ENCODE data around the gene GIMAP6.
"Not testable (repeated sequence)": the region's sequence is repeated elsewhere in the genome, so short reads cannot be mapped to it uniquely, and the experiment has no call there.

GIMAP6 gene

DNA sequence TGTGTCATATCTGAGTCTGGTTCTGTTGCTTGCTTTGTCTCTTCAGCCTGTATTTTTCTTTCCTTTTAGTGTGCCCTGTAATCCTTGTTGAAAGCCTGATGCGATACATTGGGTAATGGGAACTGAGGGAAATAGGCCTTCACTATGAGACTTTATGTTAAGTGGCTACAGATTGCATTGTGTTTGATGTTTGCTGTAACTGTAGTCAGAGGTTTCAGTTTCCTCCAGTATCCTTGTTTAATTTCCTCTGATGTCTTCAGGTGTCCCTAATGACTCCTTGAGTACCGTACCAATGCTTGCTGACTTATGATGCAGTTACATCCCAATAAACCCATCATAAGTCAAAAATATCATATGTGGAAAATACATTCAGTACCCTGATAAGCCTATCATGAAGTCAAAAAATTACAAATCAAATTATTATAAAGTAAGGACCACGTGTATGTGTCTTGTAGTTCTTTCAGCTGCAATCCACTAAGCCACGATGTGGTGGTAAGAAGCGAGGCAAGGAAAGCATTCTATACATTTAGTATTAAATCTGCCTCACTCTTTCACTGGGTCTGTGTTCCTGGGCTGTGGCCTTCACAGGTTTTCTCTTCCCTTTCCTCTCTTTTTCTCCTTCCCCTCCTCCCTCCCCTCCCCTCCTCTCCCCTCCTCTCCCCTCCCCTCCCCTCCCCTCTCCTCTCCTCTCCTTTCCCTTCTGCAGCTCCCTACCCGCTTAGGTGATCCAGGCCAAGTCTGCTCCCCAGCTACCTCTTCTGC, 13.3 kb upstream of the GIMAP6 start:
- DNase-seq, result no peak

GRCh38 chr7:150642926-150643325, 10.7 kb upstream of the GIMAP6 start:
- DNase-seq, result no peak

DNA sequence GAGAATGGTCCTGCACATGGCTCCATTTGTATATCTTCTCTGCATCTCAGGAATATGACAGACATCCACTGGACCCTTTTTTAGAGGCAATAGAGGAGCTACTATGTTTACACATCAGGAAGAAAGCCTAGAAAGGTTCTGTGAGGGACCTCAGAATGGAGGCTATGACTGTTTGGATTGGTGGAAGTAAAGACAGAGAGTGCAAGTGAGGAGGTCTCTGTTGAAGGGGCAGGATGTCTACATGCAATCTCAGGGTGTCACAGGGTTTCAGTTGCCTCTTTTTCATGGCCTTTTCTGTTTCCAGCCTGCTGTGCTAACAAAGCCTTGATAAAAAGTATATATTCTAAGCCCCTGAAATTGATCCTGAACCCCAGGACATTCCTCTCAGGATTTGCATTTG, 9.7 kb upstream of the GIMAP6 start:
- no peak for DNase-seq

- DNase-seq, result no peak
Observed at GRCh38 chr7:150633926-150634325, 1.7 kb upstream of the GIMAP6 start.

- no peak for DNase-seq
Observed at GRCh38 chr7:150631084-150631826, 930 bp downstream of the GIMAP6 start.

DNA sequence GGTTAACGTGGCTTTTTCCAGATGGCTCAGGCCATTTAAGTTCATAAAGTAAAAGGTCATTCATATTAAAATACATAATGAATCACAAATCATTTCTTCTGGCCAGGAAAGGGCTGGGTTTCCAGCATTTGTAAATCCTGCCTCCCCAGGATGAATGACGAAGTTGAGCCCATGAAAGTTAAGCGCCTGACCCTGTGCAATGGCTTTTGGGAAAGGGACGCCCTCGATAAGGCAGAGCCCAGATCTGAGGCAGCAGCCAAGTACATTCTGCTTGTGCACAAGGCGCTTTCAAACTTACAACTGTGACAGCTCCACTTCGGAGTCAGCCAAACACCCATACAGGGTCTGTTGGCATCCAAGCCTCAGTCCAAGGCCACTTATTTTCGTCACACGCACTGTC, 2.8 kb downstream of the GIMAP6 start:
- DNase-seq, result no peak

DNA sequence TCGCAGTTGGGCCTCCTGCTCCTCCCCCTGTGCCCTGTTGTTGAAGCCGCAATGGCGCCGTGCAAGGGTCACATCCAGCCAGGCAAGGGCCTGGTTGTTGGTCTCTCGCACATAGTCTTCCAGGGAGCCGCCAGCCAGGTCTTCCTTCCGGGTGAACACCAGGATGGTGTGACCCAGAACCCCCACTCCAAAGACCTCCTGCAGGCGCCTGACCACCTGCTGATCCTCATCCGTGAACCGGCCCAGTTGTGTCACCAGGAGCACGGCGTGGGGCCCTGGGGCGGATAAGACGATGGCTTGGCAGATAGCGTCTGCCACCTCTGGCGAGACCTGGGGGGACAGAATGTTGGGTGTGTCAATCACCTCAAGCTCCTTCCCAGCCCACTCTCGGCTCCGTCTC, 4.2 kb downstream of the GIMAP6 start:
- no peak for DNase-seq

- no peak for DNase-seq
Observed at GRCh38 chr7:150626696-150627095, 5.5 kb downstream of the GIMAP6 start.

GRCh38 chr7:150621376-150621775, 10.8 kb downstream of the GIMAP6 start:
- no peak for DNase-seq

DNA sequence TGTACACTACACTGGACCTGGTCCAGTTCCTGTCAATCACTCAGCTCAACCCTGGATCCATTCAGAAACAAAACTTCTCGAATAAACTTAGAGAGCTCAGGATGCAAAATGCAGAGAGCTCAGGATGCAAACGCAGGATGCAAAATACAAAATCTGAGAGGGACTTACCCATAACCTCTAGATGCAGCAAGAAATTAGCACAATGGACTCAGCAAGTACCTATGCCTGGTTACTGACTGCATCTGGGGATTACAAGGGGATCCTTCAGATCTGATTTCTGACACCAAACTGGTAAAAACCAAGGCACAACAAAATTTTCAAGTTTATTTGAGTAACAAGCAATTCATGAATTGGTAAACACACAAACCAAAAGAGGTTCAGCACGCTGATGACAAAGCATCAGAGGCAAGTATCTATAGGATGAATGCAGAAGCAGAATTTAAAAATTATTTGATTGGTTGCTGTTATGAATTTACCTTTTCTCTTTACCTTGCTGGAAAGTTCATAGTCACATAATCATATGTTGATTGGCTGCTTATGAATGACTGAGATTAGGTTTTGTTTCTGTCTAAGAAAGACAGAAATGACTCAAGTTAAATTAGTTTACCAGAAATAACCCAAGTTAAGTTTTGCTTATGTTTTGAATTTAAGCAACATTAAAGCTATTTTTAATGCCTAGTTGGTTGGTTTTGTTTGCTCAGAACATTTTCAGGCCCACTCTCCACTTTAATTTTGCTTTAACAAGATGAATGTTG, 11.4 kb downstream of the GIMAP6 start:
- no peak for DNase-seq

- DNase-seq, result peak; percentile 10 to 23
Observed at GRCh38 chr7:150620061-150620460, 12.1 kb downstream of the GIMAP6 start.

GRCh38 chr7:150615221-150615755, 16.9 kb downstream of the GIMAP6 start:
- DNase-seq, result not testable (repeated sequence)

DNA sequence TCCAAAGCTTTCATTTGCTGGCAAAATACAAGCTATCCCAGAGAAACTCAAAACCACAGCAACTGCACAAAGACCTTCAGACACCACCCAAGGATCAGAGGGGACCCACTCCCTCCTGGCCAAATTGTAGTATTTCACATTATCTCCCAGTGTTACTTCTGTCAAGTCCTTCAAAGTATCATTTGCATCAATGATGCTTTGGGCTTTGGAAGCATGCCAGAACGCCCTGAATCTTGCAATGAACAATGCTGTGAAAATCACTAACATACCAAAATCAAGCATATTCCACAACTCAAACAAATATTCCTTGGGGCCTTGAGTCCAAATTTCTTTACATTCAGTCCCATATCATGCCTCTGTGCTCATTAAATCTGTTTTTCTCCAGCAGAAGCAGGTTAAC, 17.8 kb downstream of the GIMAP6 start:
- not testable (repeated sequence) for DNase-seq

DNA sequence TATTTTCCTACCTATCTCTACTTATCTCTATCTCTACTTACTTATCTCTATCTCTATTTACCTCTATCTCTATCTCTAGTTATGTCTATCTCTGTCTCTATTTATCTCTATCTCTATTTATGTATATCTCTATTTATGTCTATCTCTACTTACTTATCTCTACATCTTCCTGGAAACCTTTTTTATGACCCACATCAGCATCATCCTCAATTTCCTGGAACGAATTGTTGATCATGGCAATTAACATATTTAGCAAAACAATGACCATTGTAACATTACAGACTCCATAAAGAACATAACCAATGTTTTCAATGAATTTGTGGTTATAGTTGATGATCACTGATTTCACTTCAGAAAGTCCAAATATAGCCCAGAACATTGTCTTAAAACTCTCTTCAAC, 18.3 kb downstream of the GIMAP6 start:
- DNase-seq, result no peak

DNA sequence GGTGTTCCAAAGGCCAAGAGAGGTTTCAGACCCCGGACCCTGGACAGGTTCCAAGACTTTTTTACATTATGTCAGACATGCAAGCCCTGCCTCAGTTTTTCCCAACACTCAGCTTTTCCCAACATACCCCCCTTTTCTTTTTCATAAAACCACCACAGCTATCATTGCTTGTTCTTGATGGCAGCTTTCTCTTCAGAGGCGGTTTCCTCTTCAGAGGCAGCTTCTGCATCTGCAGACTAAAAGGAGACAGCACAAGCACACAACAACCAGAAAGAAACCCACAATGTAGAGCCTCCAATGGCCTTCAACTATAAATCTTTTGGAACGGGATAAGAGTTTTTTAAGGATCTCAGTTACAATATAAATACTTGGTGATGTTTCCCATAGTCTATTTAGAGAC, 19.3 kb downstream of the GIMAP6 start:
- no peak for DNase-seq

DNA sequence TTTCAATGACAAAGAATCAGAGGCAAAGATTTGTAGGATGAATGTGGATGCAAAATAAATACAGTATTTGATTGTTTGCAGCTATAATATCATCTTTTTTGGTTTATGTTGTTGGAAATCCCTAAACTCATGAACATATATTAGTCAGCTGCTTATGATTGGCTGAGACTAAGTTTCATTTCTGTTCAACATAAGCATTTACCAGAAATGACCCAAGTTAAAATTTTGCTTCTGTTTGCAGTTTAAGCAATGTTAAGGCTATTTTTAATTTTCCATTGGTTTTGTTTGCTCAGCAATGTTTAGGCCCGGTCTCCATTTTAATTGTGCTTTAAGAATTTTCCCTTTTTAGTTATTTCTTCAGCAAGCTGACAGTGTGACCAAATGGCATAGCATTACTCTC, 22.0 kb downstream of the GIMAP6 start:
- DNase-seq, result no peak

DNA sequence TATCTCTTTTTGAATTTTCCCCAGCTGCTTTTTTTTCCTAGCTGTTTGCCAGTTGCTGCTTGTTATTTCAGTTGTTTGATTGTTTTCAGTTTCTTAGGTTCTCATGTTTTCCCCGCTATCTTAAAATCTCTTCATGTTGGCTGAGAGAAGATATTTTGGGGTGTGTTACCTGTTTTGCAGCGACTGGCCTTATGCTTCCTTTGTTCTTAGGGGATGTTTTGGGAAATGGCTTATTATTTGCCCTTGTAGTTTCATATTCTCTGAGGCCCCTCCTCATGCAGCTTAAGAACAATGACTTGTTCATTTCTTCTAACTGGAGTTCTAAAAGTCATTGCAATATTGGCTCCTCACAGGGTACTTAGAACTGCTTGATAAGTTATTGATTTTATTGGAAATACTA, 28.6 kb downstream of the GIMAP6 start:
- DNase-seq, result not testable (repeated sequence)

GRCh38 chr7:150595361-150595760, 36.8 kb downstream of the GIMAP6 start:
- DNase-seq, result no peak

GRCh38 chr7:150594805-150595204, 37.4 kb downstream of the GIMAP6 start:
- peak in 1 of 2 donors; percentile 63 for DNase-seq

GRCh38 chr7:150587551-150587950, 44.6 kb downstream of the GIMAP6 start:
- DNase-seq, result no peak

DNA sequence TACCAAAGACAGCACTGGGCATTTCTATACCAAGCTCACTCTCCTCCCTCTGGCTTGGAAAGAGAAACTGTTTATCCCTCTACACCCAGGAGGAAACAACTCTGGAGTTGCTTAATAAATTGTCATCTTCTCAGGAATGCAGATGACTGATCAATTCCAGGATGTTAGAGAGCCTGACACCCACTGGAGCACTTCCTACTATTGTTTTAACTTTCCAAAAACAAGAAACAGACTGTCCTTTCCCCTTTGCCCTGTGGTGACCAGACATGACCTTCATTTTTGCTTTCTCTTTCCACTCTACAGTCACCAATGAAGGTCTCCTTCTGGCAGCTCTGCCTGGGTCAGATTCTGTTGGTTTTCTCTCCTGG, 45.4 kb downstream of the GIMAP6 start:
- peak; percentile 81 to 89 for DNase-seq

DNA sequence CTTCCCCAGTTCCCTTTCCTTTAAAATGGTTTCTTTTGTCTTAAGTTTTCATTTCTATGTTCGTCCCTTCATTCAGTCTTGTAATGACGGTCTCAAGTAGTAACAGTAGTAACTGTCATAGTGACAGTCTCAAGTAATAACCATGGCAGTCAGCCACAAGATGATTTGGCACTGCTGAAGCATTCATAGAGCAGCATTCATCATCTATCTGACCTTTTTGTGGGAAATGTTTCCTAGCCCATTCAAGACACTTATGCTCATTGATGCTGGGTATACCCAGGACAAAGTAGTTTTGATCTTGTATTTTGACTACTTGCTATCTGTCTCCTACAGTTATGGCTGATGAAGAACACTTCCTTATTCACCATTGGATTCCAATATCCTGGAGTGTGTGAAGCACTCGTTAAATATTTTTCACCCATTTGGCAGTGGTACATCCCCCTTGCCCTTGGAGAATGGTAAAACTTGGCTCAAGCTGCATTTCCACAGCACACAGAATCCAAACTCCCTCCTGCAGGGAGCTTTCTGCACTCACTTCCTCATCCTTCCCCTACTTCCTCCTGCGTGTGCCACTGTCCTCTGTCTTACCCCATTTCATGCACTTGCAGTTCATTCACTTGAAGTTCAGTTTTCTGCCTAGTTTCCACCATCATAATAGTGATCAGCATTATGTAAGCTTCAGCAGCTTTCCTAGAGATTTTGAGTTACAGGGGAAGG, 46.0 kb downstream of the GIMAP6 start:
- no peak for DNase-seq

- no peak for DNase-seq
Observed at GRCh38 chr7:150585199-150585598, 47.0 kb downstream of the GIMAP6 start.
